GM12878 (cell line): ENCODE measurements around the gene RALGAPB.

Experiments used
- BRCA1 ChIP-seq: IDR thresholded peaks from 2 replicates; pipeline ENCODE4 v1.6.1; 2011; ENCODE audit warnings: low read depth, low read length, improper control_type of control experiment
- EZH2 ChIP-seq: IDR thresholded peaks from 2 replicates; pipeline ENCODE4 v1.6.1; 2012; ENCODE audit warnings: low read depth, mild to moderate bottlenecking, control low read depth, inconsistent platforms, low read length, borderline replicate concordance; ENCODE audit not compliant: control insufficient read depth
- FOS ChIP-seq: IDR thresholded peaks from 3 replicates; pipeline ENCODE4 v1.6.1; 2011; ENCODE audit warnings: borderline replicate concordance; ENCODE audit not compliant: insufficient read length; ENCODE audit errors: extremely low read depth
- GABPA ChIP-seq: IDR thresholded peaks from 2 replicates; pipeline ENCODE4 v1.6.1; 2014; ENCODE audit warnings: antibody characterized with exemption, low read depth, mild to moderate bottlenecking, inconsistent platforms
- PAX5 ChIP-seq: IDR thresholded peaks from 2 replicates; pipeline ENCODE4 v1.6.1; 2011; ENCODE audit warnings: low read depth, low read length, borderline replicate concordance
- RELA ChIP-seq: fragments of 450-650 bp; IDR thresholded peaks from 2 replicates; pipeline ENCODE4 v1.8.0; 2014; ENCODE audit warnings: borderline replicate concordance; ENCODE audit not compliant: partially characterized antibody
- TF ChIP-seq, protein P1 (sequence below): fragments of 450-650 bp; formaldehyde crosslinking; IDR thresholded peaks from 2 replicates; pipeline ENCODE4 v1.4.0; 2020; ENCODE audit warnings: mild to moderate bottlenecking, moderate library complexity
- TF ChIP-seq, protein P2 (sequence below), 3 experiments: IDR thresholded peaks in 2 of 3; conservative IDR thresholded peaks in 1 of 3; 2 replicates each; pipeline ENCODE4 v1.5.1; 2011; ENCODE audit warnings: low read depth in 3 of 3, low read length in 3 of 3, mild to moderate bottlenecking in 3 of 3, control low read depth in 2 of 3, moderate library complexity in 2 of 3, inconsistent platforms in 1 of 3, mixed read lengths in 1 of 3; ENCODE audit not compliant: control insufficient read depth in 2 of 3, insufficient read depth in 1 of 3; ENCODE audit errors: extremely low read depth in 1 of 3

DNA sequence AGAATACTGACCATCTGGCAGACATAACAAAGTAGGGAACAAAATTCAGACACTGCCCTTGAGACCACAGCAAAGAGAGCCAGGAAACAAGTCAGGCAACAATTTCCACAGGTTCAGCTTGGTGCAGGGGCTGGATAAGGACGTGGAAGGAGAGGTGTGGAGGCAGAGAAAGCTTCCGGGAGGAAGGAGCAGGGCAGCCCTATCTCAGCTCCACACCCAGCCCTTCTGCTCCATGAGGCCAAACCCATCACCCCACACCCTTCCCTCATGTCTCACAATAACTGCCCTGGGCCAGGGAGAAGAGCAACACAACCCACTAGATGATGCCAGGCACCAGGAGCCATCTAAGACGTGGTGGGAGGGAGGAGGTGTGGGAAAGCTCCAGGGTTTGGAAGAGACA, 43.3 kb upstream of the RALGAPB start:
- TF ChIP-seq, protein P1, sequence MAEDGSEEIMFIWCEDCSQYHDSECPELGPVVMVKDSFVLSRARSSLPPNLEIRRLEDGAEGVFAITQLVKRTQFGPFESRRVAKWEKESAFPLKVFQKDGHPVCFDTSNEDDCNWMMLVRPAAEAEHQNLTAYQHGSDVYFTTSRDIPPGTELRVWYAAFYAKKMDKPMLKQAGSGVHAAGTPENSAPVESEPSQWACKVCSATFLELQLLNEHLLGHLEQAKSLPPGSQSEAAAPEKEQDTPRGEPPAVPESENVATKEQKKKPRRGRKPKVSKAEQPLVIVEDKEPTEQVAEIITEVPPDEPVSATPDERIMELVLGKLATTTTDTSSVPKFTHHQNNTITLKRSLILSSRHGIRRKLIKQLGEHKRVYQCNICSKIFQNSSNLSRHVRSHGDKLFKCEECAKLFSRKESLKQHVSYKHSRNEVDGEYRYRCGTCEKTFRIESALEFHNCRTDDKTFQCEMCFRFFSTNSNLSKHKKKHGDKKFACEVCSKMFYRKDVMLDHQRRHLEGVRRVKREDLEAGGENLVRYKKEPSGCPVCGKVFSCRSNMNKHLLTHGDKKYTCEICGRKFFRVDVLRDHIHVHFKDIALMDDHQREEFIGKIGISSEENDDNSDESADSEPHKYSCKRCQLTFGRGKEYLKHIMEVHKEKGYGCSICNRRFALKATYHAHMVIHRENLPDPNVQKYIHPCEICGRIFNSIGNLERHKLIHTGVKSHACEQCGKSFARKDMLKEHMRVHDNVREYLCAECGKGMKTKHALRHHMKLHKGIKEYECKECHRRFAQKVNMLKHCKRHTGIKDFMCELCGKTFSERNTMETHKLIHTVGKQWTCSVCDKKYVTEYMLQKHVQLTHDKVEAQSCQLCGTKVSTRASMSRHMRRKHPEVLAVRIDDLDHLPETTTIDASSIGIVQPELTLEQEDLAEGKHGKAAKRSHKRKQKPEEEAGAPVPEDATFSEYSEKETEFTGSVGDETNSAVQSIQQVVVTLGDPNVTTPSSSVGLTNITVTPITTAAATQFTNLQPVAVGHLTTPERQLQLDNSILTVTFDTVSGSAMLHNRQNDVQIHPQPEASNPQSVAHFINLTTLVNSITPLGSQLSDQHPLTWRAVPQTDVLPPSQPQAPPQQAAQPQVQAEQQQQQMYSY (CRISPR knock-in tag): no peak
- TF ChIP-seq PAX5 (no peak), RELA (no peak), BRCA1 (no peak), EZH2 (no peak), FOS (no peak), GABPA (no peak)
- TF ChIP-seq, protein P2, sequence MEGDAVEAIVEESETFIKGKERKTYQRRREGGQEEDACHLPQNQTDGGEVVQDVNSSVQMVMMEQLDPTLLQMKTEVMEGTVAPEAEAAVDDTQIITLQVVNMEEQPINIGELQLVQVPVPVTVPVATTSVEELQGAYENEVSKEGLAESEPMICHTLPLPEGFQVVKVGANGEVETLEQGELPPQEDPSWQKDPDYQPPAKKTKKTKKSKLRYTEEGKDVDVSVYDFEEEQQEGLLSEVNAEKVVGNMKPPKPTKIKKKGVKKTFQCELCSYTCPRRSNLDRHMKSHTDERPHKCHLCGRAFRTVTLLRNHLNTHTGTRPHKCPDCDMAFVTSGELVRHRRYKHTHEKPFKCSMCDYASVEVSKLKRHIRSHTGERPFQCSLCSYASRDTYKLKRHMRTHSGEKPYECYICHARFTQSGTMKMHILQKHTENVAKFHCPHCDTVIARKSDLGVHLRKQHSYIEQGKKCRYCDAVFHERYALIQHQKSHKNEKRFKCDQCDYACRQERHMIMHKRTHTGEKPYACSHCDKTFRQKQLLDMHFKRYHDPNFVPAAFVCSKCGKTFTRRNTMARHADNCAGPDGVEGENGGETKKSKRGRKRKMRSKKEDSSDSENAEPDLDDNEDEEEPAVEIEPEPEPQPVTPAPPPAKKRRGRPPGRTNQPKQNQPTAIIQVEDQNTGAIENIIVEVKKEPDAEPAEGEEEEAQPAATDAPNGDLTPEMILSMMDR (IDR thresholded peaks at IDR 0.05 in 2 of 3, conservative IDR thresholded peaks at IDR 0.05 in 1 of 3; ENCODE audit: control insufficient read depth in 2 of 3, extremely low read depth in 1 of 3, insufficient read depth in 1 of 3, low read depth in 3 of 3, low read length in 3 of 3): no peak
